ENCODE measurements around the gene ZFYVE28.

- TF ChIP-seq, protein P1, sequence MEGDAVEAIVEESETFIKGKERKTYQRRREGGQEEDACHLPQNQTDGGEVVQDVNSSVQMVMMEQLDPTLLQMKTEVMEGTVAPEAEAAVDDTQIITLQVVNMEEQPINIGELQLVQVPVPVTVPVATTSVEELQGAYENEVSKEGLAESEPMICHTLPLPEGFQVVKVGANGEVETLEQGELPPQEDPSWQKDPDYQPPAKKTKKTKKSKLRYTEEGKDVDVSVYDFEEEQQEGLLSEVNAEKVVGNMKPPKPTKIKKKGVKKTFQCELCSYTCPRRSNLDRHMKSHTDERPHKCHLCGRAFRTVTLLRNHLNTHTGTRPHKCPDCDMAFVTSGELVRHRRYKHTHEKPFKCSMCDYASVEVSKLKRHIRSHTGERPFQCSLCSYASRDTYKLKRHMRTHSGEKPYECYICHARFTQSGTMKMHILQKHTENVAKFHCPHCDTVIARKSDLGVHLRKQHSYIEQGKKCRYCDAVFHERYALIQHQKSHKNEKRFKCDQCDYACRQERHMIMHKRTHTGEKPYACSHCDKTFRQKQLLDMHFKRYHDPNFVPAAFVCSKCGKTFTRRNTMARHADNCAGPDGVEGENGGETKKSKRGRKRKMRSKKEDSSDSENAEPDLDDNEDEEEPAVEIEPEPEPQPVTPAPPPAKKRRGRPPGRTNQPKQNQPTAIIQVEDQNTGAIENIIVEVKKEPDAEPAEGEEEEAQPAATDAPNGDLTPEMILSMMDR (IDR thresholded peaks at IDR 0.05): no peak
- no peak for TF ChIP-seq REST (IDR thresholded peaks at IDR 0.05; ENCODE audit: low read depth, low read length)
- no peak for TF ChIP-seq POLR2AphosphoS5 (IDR thresholded peaks at IDR 0.05; ENCODE audit: low read depth, low read length)
- no peak for TF ChIP-seq GABPA (IDR thresholded peaks at IDR 0.05; ENCODE audit: low read depth)
- no peak for TF ChIP-seq NFIC (IDR thresholded peaks at IDR 0.05; ENCODE audit: borderline replicate concordance)
- no peak for TF ChIP-seq ELF1 (IDR thresholded peaks at IDR 0.05)
- TF ChIP-seq NRF1 (IDR thresholded peaks at IDR 0.05; ENCODE audit: low read depth, low read length): no peak
- TF ChIP-seq, protein P2, sequence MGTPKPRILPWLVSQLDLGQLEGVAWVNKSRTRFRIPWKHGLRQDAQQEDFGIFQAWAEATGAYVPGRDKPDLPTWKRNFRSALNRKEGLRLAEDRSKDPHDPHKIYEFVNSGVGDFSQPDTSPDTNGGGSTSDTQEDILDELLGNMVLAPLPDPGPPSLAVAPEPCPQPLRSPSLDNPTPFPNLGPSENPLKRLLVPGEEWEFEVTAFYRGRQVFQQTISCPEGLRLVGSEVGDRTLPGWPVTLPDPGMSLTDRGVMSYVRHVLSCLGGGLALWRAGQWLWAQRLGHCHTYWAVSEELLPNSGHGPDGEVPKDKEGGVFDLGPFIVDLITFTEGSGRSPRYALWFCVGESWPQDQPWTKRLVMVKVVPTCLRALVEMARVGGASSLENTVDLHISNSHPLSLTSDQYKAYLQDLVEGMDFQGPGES (IDR thresholded peaks at IDR 0.05; ENCODE audit: low read depth, low read length): no peak
- TF ChIP-seq FOXM1 (IDR thresholded peaks at IDR 0.05; ENCODE audit: low read depth): no peak
- no peak for TF ChIP-seq SIN3A (IDR thresholded peaks at IDR 0.05; ENCODE audit: borderline replicate concordance, low read depth, low read length)
Observed at GRCh38 chr4:2301225-2301642, 117.2 kb downstream of the ZFYVE28 start.

All from SK-N-SH (cell line).